ENCODE results near the gene SUMF1.
"Not testable (repeated sequence)": the region's sequence is repeated elsewhere in the genome, so short reads cannot be mapped to it uniquely, and the experiment has no call there.

Gene SUMF1

GRCh38 chr3:4458961-4459360 lies 8.1 kb downstream of the SUMF1 start:
- no peak for DNase-seq

DNA sequence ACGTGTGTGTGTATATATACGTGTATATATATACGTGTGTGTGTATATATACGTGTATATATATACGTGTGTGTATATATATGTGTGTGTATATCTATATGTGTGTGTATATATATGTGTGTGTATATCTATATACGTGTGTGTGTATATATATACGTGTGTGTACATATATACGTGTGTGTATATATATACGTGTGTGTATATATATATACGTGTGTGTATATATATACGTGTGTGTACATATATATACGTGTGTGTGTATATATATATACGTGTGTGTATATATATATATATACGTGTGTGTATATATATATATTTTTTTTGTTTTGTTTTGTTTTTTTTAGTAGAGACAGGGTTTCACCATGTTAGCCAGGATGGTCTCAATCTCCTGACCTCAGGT lies 10.3 kb downstream of the SUMF1 start:
- not testable (repeated sequence) for DNase-seq

DNA sequence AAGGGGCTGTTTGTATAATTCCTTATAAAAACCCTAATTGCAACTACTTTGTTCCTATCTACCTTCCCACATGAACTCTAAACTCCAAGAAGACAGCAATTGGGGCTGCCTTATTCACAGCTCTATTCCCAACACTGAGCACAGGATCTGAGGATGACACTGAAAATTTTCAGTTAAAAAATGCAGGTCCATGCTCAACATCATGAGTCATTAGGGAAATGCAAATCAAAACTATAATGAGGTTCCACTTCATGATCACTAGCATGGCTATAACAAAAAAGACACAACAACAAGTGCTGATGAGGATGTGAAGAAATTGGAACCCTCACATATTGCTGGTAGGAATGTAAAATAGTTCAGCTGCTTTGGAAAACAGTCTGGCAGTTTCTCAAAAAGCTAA lies 12.9 kb downstream of the SUMF1 start:
- no peak for DNase-seq

DNA sequence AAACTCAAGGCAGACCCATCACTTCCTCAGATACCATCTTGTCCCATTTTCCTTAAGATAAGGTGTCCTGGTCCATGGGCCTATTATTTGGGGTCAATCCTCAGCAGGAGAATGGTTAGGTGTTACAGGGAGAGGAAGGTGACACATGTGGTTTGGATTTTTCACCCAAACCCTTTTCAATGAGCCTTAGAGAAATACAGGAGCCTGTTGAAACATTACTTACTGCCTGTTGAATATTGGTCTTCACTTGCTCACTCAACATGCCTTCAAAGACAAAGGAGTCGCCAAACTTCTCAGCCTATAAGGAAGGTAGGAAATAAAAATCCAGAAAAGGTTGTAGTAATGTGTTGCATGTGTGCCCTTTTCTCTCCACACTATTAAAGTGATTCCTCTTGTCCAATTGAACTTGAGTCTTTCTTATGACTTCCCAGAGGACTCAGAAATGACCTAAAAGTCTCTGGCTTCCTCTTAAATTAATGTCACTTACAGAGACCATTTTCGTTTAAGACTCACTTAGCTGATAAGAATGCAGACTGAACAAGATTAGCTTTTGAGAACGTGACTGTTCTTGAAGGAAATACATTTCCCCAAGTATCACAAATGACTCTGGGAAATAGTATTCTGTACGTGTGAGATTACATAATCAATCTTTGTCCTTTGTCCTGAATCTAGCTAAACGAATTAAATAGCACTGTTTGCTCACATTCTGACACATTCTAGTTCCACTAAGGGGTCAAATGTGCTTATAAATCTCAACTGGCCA lies 17.8 kb downstream of the SUMF1 start:
- DNase-seq = no peak

GRCh38 chr3:4448187-4448586 lies 18.9 kb downstream of the SUMF1 start:
- DNase-seq = no peak

DNA sequence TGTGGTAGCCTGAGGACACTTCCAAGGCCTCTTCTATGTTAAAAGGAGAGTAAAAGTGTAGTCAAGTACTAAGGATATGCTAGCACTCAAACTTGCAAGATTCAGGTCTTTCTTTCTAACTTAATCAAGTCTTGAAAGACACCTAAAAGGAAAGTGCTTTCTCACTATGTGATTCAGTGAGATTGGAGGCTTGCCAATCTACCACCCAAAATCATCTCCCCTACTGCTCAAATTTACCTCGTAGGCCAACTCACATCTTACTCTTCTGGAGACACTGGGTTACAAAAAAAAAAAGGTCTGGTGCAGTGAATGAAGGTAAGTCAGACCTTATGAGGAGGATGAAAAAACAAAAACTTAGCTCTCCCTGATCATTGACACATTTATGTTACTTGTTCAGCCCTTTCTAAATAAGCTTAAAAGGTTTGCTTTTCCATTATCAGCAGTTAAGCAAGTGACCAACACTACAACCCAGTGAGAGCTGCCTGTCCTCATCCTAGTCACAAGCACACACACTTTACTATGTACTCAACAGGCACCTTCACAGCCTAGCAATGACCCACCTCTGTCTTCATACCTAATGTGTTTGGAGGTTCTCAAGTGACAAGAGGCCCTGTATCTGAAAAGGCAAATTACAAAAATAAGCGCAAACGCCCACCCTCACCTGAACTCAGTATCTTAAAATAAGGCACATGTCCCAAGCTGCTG lies 19.6 kb downstream of the SUMF1 start:
- no peak for DNase-seq

- DNase-seq = no peak
Observed at GRCh38 chr3:4440951-4441350, 26.1 kb downstream of the SUMF1 start.

- DNase-seq = no peak
Observed at GRCh38 chr3:4438296-4438695, 28.8 kb downstream of the SUMF1 start.

GRCh38 chr3:4432259-4432658 lies 34.8 kb downstream of the SUMF1 start:
- no peak for DNase-seq

- DNase-seq = no peak
Observed at GRCh38 chr3:4429648-4430350, 37.3 kb downstream of the SUMF1 start.

DNA sequence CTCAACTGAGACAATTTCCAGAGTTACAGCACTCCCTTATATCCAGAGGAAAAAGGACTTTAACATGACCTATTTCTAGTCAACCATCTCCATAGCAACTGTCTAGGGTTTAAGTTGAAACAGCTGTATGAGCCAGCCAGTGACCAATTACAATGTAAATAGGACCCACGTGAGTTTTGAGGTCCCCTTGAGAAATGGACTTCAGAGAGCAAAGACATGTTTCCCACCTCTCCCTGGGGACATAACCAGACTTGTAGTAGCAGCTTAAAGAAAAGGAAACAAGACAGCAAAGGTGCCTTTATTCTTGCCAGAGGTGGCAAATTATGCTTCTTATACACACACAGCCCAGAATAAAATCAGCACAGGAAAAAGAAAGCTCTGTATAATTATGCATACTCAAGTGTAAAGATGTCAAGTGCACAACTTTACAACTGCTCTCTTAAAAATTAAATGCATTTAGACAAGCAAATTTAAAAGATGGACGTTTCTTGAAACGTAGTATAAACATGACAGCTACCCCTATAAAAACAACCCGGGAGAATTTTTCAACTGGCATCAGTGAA lies 40.2 kb downstream of the SUMF1 start:
- DNase-seq = no peak

- no peak for DNase-seq
Observed at GRCh38 chr3:4426261-4426781, 40.7 kb downstream of the SUMF1 start.

DNA sequence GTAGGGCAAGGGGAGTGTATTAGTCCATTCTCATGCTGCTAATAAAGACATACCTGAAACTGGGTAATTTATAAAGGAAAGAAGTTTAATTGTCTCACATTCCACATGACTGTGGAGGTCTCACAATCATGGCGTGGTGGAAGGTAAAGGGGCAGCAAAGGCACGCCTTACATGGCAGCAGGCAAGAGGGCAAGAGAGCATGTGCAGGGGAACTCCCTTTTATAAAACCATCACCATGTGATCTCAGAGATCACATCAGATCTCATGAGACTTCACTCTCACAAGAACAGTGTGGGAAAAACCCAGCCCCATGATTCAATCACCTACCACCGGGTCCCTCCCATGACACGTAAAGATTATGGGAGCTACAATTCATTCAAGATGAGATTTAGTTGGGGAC lies 41.4 kb downstream of the SUMF1 start:
- peak; percentile 29 for DNase-seq

GRCh38 chr3:4425055-4425454 lies 42.0 kb downstream of the SUMF1 start:
- DNase-seq = no peak

DNA sequence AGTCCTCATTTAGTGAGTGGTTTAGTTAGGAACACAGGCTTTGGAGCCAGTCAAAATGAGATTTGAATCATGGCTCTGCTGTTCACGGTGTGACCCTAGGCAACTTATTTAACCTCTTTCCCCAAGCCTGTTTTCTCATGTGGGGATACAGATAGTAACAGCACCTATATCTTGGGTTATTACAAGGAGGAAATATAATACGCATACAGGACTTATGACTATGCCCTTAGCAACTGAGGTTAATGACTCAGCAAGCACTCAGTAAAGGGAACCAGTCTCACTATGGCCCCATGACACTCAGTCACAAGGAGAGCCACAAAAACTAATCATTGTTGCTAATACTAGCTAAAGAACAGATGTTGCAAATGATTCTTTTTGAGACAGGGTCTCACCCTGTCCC lies 45.9 kb downstream of the SUMF1 start:
- peak; percentile 82 for DNase-seq

DNA sequence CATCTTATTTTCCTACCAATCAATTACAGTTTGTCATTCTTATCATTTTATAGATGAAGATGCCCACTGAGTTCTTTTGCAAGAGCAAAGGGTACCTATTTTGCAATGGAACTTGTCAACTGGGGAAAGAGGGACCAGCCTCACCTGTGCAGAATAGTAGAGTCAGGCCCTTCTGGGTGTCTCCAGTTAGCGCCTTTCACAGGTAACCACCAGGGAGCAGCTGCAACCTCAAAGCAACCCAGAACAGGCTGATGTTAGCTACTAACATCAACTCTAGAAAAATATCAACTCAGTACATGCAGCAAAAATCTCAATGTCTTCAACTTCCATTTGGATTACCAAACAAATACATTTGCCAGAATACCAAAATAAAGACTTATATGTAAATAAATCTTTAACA lies 47.1 kb downstream of the SUMF1 start:
- no peak for DNase-seq

- no peak for DNase-seq
Observed at GRCh38 chr3:4419386-4419785, 47.7 kb downstream of the SUMF1 start.

- DNase-seq = no peak
Observed at GRCh38 chr3:4418156-4418555, 48.9 kb downstream of the SUMF1 start.

DNA sequence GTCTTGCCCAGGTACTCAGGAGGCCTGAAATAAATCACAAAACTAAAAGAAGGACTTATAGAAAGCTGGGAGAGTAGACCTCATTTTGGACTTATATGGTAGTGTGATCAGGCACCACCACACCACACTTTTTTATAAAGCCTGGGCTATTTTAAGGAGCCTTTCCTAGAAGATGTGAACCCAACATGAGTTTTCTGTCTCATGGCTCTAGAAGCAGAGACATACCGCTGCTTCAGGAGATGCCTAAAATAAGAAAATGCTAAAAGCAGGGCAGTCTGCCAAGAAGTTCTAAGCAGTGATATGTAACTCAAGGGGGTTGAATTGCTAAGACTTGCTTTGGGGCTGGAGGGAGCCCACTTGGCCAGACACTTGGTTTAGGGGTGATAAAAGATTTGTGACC lies 49.6 kb downstream of the SUMF1 start:
- no peak for DNase-seq

DNA sequence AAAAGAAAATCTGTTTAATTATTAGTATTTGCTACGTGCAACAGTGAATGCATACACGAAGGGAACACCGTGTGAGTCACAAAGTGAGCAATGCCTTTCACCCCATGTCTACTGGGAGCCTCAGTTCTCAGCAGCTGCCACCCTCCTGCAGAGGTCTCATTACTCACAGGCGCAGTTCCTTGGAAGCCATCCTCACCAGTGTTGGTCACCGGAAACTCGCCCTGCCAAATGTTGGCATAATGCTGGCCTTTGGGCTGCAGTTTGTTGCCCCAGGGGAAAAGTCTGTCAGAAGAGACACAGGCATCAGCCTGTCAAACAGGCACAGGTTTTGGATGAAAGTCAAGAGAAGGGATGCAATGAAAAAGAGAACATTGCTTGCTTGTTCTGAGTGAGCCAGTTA lies 50.1 kb downstream of the SUMF1 start:
- no peak for DNase-seq

GRCh38 chr3:4416427-4416945 lies 50.6 kb downstream of the SUMF1 start:
- no peak for DNase-seq

GRCh38 chr3:4413467-4413866 lies 53.6 kb downstream of the SUMF1 start:
- no peak for DNase-seq

GRCh38 chr3:4411833-4412232 lies 55.2 kb downstream of the SUMF1 start:
- no peak for DNase-seq

Data from activated CD4-positive, alpha-beta T cell treated with anti-CD3 and anti-CD28 coated beads, Interleukin-2, Interleukin-6, amounts not matched to agents 100 ng/mL and 50 ng/mL, durations not matched to agents 16 hours and 8 hours (primary cell).